Stomach (tissue), 4 donors: ENCODE measurements around the gene RPL10.

Experiments
- EP300 ChIP-seq: sonication (generic); formaldehyde crosslinking; IDR thresholded peaks from one replicate; pipeline ENCODE4 v1.6.1; 2017; ENCODE audit warnings: antibody characterized with exemption
- POLR2A ChIP-seq, 4 donors: fragments of 450-650 bp; IDR thresholded peaks; one replicate each; pipeline ENCODE4 v1.6.1; 2016; ENCODE audit warnings: antibody characterized with exemption in 4 of 4, control low read depth in 2 of 4, mild to moderate bottlenecking in 1 of 4, moderate library complexity in 1 of 4
- TF ChIP-seq, protein P1 (sequence below), 7 experiments: fragments of 450-650 bp in 4 of 7; fragments of 200-600 bp in 3 of 7; sonication (generic) in 3 of 7; IDR thresholded peaks; one replicate each; pipeline ENCODE4 v1.5.1; 2016 to 2019; ENCODE audit warnings: antibody characterized with exemption in 7 of 7, control low read depth in 2 of 7, mild to moderate bottlenecking in 1 of 7

GRCh38 chrX:154376774-154377173 is 21.4 kb upstream of the RPL10 start:
- TF ChIP-seq EP300 (no peak), POLR2A (IDR thresholded peaks at IDR 0.05) (no peak)
- TF ChIP-seq, protein P1, sequence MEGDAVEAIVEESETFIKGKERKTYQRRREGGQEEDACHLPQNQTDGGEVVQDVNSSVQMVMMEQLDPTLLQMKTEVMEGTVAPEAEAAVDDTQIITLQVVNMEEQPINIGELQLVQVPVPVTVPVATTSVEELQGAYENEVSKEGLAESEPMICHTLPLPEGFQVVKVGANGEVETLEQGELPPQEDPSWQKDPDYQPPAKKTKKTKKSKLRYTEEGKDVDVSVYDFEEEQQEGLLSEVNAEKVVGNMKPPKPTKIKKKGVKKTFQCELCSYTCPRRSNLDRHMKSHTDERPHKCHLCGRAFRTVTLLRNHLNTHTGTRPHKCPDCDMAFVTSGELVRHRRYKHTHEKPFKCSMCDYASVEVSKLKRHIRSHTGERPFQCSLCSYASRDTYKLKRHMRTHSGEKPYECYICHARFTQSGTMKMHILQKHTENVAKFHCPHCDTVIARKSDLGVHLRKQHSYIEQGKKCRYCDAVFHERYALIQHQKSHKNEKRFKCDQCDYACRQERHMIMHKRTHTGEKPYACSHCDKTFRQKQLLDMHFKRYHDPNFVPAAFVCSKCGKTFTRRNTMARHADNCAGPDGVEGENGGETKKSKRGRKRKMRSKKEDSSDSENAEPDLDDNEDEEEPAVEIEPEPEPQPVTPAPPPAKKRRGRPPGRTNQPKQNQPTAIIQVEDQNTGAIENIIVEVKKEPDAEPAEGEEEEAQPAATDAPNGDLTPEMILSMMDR (IDR thresholded peaks at IDR 0.05) = no peak
